ENCODE data around the gene RRM1.
"Not testable (repeated sequence)": the region's sequence is repeated elsewhere in the genome, so short reads cannot be mapped to it uniquely, and the experiment has no call there.

RRM1 gene

GRCh38 chr11:4094348-4095291 is at the start of gene RRM1:
TSS of gene RRM1 (plus strand) at chr11:4094799. CDS start at chr11:4095013, 214 bp downstream.
- peak; percentile 96 for DNase-seq

- no peak for DNase-seq
Observed at GRCh38 chr11:4044976-4045646, 49.5 kb upstream of the RRM1 start.

GRCh38 chr11:4048340-4048739 is 46.3 kb upstream of the RRM1 start:
- DNase-seq = no peak

- no peak for DNase-seq
Observed at GRCh38 chr11:4049006-4049405, 45.6 kb upstream of the RRM1 start.

GRCh38 chr11:4050138-4050537 is 44.5 kb upstream of the RRM1 start:
- DNase-seq = no peak

- DNase-seq = not testable (repeated sequence)
Observed at GRCh38 chr11:4053200-4053599, 41.4 kb upstream of the RRM1 start.

- no peak for DNase-seq
Observed at GRCh38 chr11:4054643-4055042, 40.0 kb upstream of the RRM1 start.

GRCh38 chr11:4059424-4059823 is 35.2 kb upstream of the RRM1 start:
- DNase-seq = no peak

- DNase-seq = no peak
Observed at GRCh38 chr11:4060182-4060923, 34.2 kb upstream of the RRM1 start.

- DNase-seq = no peak
Observed at GRCh38 chr11:4061700-4062099, 32.9 kb upstream of the RRM1 start.

- DNase-seq = no peak
Observed at GRCh38 chr11:4063348-4063747, 31.3 kb upstream of the RRM1 start.

- DNase-seq = no peak
Observed at GRCh38 chr11:4064278-4064955, 30.2 kb upstream of the RRM1 start.

- no peak for DNase-seq
Observed at GRCh38 chr11:4065086-4065485, 29.5 kb upstream of the RRM1 start.

GRCh38 chr11:4065601-4066377 is 28.8 kb upstream of the RRM1 start:
- no peak for DNase-seq

- no peak for DNase-seq
Observed at GRCh38 chr11:4066910-4067309, 27.7 kb upstream of the RRM1 start.

- DNase-seq = no peak
Observed at GRCh38 chr11:4068962-4069361, 25.6 kb upstream of the RRM1 start.

GRCh38 chr11:4071325-4071724 is 23.3 kb upstream of the RRM1 start:
- DNase-seq = no peak

- DNase-seq = no peak
Observed at GRCh38 chr11:4071914-4072313, 22.7 kb upstream of the RRM1 start.

- peak; percentile 73 for DNase-seq
Observed at GRCh38 chr11:4072668-4073285, 21.8 kb upstream of the RRM1 start.

GRCh38 chr11:4074266-4074665 is 20.3 kb upstream of the RRM1 start:
- no peak for DNase-seq

GRCh38 chr11:4076774-4077173 is 17.8 kb upstream of the RRM1 start:
- no peak for DNase-seq

- no peak for DNase-seq
Observed at GRCh38 chr11:4083198-4083597, 11.4 kb upstream of the RRM1 start.
